ENCODE measurements around the gene MAPK14.
"Not testable (repeated sequence)": the region's sequence is repeated elsewhere in the genome, so short reads cannot be mapped to it uniquely, and the experiment has no call there.

Gene MAPK14

DNA sequence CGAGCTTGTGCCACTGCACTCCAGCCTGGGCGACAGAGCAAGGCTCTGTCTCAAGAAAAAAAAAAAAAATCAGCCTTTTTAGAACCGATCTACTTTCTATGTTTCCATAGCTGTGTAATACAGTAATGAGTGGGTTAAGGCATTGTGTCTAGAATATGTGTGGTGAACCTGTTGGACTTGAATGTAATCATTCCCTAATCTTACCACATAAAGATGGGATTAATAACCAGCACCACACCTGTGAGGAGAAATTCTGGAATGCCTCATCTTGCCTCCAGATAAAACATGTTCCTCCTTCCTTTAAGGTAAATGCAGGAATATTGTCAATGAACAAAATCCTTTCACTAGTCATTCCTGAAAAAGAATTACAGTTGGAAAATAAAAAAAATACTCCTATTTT lies 43.7 kb downstream of the MAPK14 start:
- DNase-seq = no peak

DNA sequence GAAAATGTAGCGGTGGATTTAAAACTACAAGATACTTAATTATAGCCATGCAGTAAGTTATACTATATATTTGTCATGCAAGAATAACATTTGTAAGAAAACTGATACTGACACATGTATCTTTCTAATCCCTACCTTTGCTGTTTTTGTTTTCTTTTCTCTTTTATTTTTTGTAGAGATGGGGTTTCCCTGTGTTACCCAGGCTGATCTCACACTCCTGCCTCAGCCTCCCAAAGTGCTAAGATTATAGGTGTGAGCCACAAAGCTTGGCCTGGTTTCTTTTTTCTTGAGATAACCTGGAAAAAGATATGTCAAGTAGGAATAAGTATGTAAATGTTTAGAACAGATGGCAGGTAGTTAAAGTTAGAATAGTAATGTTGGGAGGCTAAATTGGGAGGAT lies 44.1 kb downstream of the MAPK14 start:
- no peak for DNase-seq

DNA sequence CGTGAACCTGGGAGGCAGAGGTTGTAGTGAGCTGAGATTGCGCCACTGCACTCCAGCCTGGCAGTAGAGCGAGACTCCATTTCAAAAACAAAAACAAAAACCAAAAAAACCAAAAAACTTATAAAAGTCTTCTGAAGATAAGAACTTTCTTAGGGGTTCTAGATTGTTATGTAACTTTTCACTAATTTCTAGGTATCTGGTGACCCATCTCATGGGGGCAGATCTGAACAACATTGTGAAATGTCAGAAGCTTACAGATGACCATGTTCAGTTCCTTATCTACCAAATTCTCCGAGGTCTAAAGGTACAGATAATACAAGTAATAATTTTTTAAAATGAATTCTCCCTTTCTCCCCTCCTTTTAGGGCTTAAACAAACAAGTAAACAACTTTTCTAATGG lies 45.1 kb downstream of the MAPK14 start:
- DNase-seq = no peak

DNA sequence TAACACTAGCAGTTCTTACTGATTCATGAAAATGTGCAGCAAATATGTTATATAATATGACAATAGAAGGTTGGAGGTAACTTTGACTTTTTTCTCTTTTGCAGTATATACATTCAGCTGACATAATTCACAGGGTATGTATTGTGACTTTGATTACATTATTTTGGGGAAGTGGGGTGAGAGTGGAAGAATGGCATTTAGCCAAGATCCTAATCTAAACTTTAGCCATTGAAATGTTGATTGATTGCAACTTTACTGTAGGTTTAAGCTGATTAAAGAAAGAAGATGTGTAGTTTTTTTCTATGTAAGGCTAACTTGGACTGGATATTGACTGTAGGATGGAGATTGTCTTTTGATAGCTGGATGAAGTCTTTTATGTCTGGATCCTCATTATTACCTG lies 46.0 kb downstream of the MAPK14 start:
- DNase-seq = no peak

DNA sequence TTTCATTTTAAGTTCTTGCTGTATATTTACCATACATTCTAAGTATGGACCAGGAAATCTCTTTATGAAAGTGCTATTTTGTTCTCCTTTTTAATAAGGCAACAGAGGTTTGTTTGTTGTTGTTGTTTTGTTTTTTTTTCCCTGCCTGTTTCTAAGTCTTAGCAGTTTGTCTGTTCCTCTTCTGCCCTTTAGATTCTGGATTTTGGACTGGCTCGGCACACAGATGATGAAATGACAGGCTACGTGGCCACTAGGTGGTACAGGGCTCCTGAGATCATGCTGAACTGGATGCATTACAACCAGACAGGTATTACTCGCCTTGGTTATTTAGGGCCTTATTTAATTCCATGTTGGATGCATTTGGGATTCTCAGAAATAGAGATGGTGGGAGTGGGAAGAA lies 48.0 kb downstream of the MAPK14 start:
- no peak for DNase-seq

DNA sequence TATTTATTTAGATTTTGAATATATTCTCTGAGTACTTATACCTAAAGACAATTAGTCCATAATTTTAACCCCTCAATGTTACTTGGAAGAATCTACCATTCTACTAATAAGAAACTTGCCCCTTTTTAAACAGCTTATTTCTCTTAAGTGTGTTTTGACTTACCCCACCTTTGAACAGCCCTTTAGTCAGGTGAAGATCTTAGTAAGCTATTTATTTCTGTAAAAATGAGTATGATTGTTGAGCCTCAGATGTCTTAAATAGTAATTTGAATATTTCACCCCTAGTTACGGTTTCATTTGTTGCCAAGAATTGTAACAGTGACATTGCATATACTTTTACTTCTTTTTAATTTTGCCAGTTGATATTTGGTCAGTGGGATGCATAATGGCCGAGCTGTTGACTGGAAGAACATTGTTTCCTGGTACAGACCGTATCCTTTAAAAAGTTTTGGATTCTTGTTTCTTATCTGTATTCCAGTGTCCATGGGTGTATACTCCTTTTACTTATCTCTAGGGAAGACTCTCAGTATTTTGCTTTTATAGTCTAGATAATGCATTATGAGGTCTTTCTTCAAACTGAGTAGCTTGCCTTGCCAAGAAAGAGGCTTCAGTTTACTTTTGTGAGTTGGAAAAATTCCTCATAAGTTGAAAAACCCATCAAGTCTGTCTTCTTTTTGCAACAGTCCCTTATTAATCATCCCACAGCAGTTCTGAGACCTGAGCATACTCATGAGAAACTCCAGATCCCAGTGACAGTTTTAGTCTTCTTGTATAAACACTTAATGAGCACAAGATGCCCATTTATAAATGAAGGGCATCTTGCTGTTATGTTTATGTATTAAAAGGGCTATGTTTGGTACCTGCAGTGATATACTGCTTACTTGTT lies 48.8 kb downstream of the MAPK14 start:
- no peak for DNase-seq

DNA sequence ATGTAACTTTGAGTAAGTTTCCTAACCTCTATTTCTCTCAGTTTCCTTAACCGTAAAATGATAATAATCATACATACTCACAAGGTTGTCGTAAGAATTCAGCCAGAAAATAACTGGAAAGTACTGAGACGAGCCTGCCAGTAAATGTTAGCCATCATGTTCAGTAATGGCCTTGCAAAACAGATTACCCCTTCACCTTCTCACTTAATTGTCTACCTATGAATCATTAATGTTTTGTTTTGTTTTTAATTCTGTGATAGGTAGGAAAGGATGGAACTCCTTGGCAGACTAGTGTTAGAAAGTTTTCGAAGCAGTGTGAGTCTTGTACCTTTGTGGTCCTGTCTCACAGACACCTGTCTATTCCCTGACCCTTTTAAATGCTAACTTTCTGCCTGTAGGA lies 50.6 kb downstream of the MAPK14 start:
- no peak for DNase-seq

DNA sequence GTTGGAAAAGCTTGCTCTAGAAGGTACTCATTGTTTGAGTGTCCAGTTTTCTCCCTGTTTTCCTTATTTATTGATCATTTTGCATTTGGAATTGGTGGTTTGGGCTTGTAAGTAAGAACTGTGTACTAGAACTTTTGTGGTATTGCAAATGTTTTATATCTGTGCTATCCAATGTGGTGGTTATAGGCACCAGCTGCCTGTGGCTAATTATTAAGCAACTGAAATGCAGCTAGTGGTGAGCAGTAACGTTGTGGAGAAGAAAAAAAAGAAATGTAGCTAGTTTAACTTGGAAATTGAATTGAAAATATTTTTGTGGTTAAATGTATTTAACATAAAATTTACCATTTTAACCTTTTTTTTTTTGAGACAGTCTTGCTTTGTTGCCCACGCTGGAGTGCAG lies 52.0 kb downstream of the MAPK14 start:
- DNase-seq = no peak

DNA sequence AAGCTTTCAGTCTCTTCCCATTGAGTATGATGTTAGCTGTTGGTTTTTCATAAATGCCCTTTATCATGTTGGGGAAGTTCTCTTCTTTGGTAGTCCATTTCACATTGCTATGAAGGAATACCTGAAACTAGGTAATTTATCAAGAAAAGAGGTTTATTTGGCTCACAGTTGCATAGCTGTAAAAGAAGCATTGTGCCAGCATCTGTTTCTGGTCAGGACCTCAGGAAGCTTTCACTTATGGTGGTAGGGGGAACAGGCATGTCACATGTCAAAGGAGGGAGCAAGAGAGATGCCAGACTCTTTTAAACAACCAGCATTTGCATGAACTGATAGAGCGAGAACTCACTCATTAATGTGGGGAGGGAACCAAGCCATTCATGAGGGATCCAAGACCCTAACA lies 54.7 kb downstream of the MAPK14 start:
- DNase-seq = no peak

DNA sequence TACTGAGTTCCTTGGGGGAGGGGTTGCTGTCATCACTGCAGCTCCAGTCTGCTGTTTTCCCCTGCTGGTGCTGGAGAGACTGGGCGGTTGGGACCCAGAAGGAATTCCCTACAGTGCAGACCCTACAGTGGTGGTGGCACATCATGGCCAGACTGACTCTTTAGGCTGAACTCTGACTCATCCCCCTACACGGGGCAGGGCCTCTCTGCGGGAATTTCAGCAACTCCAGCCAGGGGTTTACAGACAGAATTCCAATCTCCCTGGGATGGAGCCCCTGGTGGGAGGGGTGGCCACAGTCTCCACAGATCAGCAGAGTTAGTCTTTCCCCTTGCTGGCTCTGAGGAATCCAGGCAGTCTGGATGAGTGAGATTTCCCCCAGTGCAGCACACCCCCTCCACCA lies 55.8 kb downstream of the MAPK14 start:
- no peak for DNase-seq

DNA sequence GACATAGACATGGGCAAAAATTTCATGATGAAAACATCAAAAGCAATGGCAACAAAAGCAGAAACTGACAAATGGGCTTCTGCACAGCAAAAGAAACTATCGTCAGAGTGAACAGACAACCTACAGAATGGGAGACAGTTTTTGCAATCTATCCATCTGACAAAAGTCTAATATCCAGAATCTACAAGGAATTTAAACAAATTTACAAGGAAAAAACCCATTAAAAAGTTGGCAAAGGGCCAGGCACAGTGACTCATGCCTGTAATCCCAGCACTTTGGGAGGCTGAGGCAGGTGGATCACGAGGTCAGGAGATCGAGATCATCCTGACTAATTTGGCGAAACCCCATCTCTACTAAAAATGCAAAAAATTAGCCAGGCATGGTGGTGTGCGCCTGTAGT lies 60.6 kb downstream of the MAPK14 start:
- not testable (repeated sequence) for DNase-seq

DNA sequence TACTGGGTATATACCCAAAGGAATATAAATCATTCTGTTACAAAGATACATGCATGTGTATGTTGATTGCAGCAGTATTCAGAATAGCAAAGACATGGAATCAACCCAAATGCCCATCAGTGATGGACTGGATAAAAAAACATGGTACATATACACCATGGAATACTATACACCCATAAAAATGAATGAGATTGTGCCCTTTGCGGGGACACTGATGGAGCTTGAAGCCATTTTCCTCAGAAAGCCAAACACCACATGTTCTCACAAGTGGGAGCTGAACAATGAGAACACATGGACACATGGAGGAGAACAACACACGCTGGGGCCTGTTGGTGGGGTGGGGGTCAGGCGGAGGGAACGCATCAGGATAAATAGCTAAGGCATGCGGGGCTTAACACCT lies 61.4 kb downstream of the MAPK14 start:
- DNase-seq = no peak

DNA sequence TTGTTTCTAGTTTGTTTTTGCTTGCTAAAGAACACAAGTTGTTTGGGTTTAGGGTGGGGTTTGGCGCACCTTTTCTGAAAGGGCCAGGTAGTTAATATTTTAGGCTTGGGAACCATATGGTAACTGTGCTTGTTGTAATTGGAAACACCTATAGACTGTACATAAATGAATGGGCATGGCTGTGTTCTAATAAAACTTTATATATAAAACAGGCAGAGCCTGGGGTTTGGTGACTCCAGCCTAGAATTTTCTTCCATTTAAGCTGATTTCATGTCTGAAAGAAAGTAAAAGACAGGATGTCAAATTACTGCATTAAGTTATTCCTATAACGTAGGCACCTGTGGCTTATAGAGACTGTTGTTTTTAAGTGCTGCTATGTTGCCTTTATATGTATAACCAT lies 66.6 kb downstream of the MAPK14 start:
- no peak for DNase-seq

DNA sequence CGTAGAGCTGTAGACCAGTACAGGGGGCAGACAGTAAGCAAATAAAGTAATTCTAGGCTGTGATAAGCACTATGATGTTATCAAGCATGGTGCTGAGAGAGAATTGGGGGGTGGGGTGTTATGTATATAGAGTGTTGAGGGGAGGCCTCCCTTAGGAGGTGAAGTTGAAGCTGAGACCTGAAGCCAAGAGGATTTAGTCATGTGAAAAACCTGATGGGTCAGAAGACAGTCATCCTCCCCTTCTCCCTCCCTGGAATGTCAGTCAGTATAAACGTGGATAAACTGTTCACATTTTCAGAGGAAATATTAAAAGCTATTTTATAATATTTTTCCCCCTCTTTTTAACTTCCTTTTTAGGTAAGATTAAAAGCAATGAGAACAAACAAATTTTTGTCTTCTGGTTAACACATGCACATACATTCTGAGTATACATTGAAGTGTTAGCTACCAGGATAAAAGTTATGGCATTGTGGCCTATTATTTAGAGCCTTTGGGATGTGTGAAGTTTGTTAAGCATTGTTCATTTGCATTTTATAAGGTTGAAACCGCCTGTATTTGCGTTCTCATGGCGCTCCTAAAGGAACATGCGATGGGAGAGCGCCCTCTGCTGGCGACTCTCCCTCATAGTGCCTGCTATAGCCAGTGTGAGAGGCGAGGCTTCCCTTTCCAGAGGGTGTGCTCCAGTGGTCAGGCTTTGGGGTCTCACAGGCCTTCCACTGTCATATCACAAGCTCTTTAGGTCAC lies 67.3 kb downstream of the MAPK14 start:
- DNase-seq = peak; percentile 73

DNA sequence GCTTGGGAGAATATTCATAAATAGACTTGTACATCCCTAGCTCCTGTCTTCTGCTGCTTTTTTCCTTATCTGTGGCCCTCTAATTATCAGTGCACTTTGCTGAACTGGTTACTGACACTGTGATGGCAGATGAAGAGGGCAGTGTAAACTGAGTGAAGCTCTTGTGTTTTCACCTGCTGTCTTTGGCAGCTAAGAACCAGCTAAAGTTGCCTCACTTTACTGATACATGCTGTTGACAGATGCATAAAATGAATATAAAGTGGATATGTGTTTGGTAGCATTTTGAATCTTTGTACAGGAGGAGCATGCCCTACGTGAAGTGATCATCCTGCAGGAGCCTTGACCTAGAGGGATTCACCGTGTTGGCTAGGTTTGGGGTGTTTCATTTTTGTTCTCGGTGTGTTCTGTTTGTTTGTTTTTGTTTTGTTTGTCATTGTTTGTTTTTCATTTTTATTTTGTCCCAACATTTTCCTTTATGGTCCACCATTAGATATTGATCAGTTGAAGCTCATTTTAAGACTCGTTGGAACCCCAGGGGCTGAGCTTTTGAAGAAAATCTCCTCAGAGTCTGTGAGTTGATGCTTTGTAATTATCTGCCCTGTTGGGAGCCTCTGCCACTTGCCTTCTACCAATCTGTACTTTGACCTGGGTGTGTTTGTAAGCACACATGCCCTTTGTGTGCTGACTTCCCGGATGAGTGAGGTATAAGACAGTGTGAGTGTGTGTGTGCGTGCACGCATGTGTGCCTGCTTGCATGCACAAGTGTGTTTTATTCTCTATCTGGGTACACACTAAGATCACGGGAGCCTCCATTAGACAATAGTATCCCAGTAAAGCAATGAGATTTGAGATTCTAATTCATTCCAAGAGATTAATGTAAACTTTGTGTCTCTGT lies 68.1 kb downstream of the MAPK14 start:
- DNase-seq = no peak

DNA sequence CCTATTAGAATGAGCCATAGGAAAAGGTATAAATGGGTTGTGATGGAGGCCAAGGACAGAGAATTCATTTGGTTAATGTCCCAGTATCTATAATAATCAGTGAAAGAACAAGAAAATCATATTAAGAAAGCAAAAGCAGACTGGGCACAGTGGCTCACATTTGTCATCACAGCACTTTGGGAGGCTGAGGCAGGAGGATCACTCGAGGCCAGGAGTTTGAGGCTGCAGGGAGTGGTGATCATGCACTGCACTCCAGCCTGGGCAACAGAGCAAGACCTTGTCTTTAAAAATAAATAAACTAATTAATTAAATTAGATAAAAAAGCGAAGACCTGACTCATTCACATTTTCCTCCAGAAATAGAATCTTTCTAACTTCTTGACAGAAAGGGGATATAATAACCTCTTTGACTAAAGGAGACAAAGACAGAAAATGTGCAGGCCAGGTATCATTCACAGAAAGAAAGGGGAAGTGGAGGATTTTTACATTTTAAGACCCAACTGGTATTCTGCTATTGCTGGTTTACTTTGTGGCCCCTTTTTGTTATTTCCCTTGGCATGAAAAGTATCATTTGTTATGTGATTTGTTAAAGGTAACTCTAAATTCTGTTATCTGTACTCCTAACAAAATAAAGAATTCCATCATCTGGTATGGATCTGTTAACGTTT lies 70.8 kb downstream of the MAPK14 start:
- DNase-seq = no peak

DNA sequence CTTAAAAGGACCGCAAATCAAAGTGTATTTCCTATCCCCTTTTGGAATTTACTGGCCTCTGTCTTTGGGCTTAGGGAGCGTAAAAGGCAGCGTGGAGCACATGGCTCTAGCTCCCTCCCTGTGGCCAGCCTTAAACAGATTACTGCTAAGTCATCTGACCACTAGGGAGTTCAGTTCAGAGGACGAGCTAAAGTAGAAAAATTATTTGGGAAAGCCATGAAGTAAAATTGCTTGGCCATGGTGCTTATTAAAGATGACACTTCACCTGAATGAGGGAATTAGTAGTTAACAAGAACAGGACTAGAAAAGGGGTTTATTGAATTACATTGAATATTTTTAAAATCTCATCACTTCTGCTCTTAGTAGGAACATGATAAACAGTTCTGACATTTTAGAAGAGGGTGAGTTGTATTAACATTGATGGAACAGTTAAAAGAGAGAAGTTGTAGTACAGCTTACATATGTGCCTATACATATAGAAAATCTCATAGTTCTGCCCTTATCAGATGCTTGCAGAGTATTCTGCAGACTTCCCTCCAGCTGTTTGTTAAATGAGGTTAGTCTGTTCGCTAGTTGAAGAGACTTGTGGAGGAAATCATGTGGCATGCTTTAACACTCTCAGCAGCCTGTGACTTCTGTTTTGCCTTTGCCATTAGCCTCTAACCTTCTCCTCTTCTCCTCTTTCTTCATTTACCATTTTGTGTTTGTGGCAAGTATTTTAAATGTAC lies 71.5 kb downstream of the MAPK14 start:
- DNase-seq = no peak

DNA sequence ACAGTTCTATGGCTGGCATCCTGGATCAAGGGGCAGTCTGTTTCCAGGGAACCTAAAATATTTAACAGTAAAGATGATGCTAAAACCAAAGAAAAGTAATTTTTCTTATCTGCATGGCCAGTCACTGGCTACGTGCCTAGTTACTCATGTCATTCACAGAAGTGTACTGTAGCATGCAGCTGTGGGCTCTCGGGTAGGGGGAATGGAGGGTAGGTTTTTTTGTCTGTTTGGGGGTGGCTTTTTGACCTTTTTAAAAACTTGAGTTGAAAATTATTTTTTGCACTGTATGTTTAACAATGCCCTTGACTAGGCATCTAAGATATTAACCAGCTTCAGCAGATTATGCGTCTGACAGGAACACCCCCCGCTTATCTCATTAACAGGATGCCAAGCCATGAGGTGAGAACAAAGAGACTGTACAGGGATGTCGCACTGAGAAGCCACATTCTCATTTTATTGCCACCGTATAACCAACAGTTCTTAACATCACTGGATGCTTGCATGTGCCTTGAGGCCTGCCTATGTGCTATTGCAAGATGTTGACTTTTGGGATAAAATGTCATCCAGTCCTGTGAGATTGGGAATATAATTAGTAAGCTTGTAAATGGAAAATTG lies 72.4 kb downstream of the MAPK14 start:
- DNase-seq = no peak

DNA sequence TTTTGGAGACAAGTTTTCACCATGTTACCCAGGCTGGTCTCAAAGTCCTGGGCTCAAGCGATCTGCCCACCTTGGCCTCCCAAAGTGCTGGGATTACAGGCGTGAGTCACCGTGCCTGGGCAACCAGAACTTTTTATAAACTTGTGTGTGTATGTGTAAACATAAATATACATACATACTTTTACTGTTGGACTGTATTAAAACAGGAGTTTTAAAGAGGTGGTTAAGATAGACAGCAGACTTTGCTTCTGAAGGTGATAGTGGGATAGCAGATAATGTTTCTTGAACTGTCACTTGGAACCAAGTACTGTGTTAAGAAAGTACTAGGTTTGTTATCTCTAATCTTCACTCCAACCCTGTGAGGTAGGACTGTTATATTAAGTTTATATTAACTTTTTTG lies 74.1 kb downstream of the MAPK14 start:
- no peak for DNase-seq

DNA sequence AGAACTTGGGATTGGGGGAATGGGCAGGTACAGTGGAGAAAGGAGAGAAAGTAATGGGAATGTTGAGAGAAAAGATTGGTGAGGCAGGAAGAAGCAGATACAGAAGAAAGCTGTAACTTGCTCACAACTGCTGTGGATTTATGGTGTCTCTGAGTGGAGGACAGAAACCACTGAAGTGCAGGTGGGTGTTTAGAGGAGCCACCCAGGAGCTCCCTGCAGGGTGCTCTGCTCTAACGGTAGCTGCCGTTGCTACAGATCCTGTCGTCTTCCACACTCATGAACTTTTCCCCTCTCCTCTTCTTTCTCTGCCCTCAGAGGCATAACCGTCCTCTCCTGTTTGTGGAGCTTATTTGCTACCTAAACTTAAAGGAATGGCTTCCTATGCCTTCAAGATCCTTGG lies 75.2 kb downstream of the MAPK14 start:
- no peak for DNase-seq

DNA sequence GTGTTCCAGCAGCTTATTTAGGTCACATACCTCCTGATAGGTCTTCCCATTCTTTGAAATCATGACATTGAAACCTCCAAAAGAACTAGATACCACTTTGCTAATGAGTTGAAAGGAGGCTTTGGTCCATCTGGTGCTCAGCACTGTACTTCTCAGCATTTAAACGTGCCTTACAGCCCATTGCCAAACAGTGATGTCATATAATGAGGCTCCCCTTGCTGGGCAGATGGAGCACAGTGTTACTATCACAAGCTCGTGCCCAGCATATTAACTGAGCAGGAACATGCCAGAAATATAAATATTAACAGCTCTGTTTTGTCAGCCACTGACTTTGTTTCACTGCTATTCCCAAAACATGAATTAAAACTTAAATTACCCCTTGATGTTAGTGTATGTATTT lies 77.2 kb downstream of the MAPK14 start:
- no peak for DNase-seq

DNA sequence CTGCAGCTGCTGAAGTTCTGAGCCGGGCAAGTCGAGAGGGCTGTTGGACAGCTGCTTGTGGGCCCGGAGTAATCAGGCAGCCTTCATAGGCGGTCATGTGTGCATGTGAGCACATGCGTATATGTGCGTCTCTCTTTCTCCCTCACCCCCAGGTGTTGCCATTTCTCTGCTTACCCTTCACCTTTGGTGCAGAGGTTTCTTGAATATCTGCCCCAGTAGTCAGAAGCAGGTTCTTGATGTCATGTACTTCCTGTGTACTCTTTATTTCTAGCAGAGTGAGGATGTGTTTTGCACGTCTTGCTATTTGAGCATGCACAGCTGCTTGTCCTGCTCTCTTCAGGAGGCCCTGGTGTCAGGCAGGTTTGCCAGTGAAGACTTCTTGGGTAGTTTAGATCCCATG lies 81.5 kb downstream of the MAPK14 start:
- no peak for DNase-seq
